Thyroid gland (tissue), 4 donors: Measurements from ENCODE around the gene DMGDH. TPM values are rescaled to one million over a fixed set of nuclear protein-coding genes. Genes with fewer than 3 reads are reported as not detected.

Experiments used
- DNase-seq, 2 donors: peaks; one replicate each; pipeline ENCODE4 v3.0.0-alpha.2; 2019
- H3K27ac ChIP-seq, 3 donors: fragments of 200-600 bp; sonication (generic); 1 replicate in 2 of 3; 2 replicates in 1 of 3; pipeline ENCODE4 v1.5.1; 2016 to 2019; ENCODE audit warnings: mild to moderate bottlenecking in 1 of 3, moderate library complexity in 1 of 3
- H3K27me3 ChIP-seq: fragments of 200-600 bp; sonication (generic); one replicate; pipeline ENCODE4 v1.5.1; 2019
- H3K36me3 ChIP-seq, 2 donors: fragments of 200-600 bp; sonication (generic); one replicate each; pipeline ENCODE4 v1.5.1; 2016 to 2019
- H3K4me1 ChIP-seq, 2 donors: fragments of 200-600 bp; sonication (generic); one replicate each; pipeline ENCODE4 v1.5.1; 2017 to 2019
- H3K4me3 ChIP-seq, 3 donors: fragments of 200-600 bp; sonication (generic); replicated peaks in 1 of 3; 1 replicate in 2 of 3; 2 replicates in 1 of 3; pipeline ENCODE4 v1.5.1; 2016; ENCODE audit warnings: mild to moderate bottlenecking in 1 of 3
- H3K9me3 ChIP-seq: fragments of 200-600 bp; sonication (generic); one replicate; pipeline ENCODE4 v1.5.1; 2017
- CTCF ChIP-seq, 6 experiments: fragments of 200-600 bp in 3 of 6; fragments of 450-650 bp in 3 of 6; sonication (generic) in 3 of 6; IDR thresholded peaks; one replicate each; pipeline ENCODE4 v1.5.1; 2016 to 2019; ENCODE audit warnings: antibody characterized with exemption in 6 of 6, mild to moderate bottlenecking in 2 of 6, inconsistent platforms in 1 of 6, moderate library complexity in 1 of 6
- POLR2A ChIP-seq, 2 donors: fragments of 450-650 bp; IDR thresholded peaks; one replicate each; pipeline ENCODE4 v1.6.1; 2017; ENCODE audit warnings: antibody characterized with exemption in 2 of 2, mild to moderate bottlenecking in 2 of 2, moderate library complexity in 1 of 2
- WGBS, 2 donors: methylation state at CpG; one replicate each; pipeline ENCODE4 v1.1.5; 2017; 5-methylcytosine and 5-hydroxymethylcytosine counted together
- intact Hi-C: fragments of 100-400 bp; cut with DNase I; formaldehyde crosslinking; loops from one replicate; pipeline ENCODE4 v1.15.1; 2023
- total RNA-seq, 4 donors: library from RNA; depleted of rRNA; stranded (reverse); fragments of >200 nt; gene quantifications; one replicate each; pipeline ENCODE4 v1.2.3, GENCODE V29; 2016

Gene DMGDH
- total RNA-seq, 4 donors from 2014 or later = 7.0 to 15.9 (median 10.4) TPM

- Histone ChIP-seq H3K27me3 (no peaks in the 10 kb centered on the region), H3K9me3 (no peaks in the 10 kb centered on the region), H3K27ac (no peak overlapping the region), H3K4me1 (peaks cover 0 to under 1% of the 10 kb centered on the region in 2 donors), H3K4me3 (no peak overlapping the region), H3K36me3 (no peaks in the 10 kb centered on the region)
- intact Hi-C loops = no loop called here
- WGBS, 2 donors = 80 to 84% methylated on average over 6 of the region's 6 CpGs
- no peak for TF ChIP-seq CTCF (IDR thresholded peaks at IDR 0.05)
- TF ChIP-seq POLR2A (IDR thresholded peaks at IDR 0.05) = no peak
- DNase-seq = no peak
These were observed 5.2 kb upstream of the DMGDH start for GRCh38 chr5:79074641-79075040.

DNA sequence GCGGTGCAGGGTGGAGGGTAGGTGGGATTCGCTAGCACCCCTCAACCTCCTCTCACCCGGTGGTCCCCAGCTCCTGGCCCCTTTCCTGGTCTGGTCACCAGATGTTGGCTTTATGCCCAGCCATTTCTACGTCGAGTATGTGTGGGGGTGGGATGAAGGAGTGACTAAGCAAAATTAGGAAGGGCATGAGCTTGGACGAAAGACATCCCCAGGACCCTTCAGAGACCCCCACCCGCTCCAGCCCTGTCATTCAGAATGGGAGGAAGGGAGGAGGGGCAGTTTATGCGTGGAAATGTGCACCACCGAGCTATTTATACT lies 835 bp upstream of the DMGDH start:
- 24 to 30% methylated on average over 8 to 9 of the region's 9 CpGs for WGBS, 2 donors
- peak overlapping the region in 1 of 3 donors; percentile 58 for H3K27ac ChIP-seq
- peak; percentile 46 to 47 for DNase-seq
- no peaks in the 10 kb centered on the region for H3K27me3 ChIP-seq
- no peak for TF ChIP-seq POLR2A (IDR thresholded peaks at IDR 0.05)
- TF ChIP-seq CTCF (IDR thresholded peaks at IDR 0.05) = no peak
- no peaks in the 10 kb centered on the region for H3K9me3 ChIP-seq
- peaks cover 0 to 5% of the 10 kb centered on the region in 2 donors for H3K4me1 ChIP-seq
- H3K36me3 ChIP-seq = no peaks in the 10 kb centered on the region
- H3K4me3 ChIP-seq = peak overlapping the region in 1 of 3 donors; percentile 20
- intact Hi-C loops = no loop called here

- WGBS, 2 donors = 86 to 100% methylated on average over 3 of the region's 3 CpGs
- intact Hi-C loops = no loop called here
- Histone ChIP-seq H3K27me3 (no peaks in the 10 kb centered on the region), H3K4me1 (no peaks in the 10 kb centered on the region), H3K9me3 (no peaks in the 10 kb centered on the region), H3K4me3 (no peak overlapping the region), H3K36me3 (no peaks in the 10 kb centered on the region), H3K27ac (no peak overlapping the region)
- TF ChIP-seq CTCF (IDR thresholded peaks at IDR 0.05) (no peak), POLR2A (IDR thresholded peaks at IDR 0.05) (no peak)
- no peak for DNase-seq
These were observed 7.0 kb downstream of the DMGDH start for GRCh38 chr5:79062436-79062835.

DNA sequence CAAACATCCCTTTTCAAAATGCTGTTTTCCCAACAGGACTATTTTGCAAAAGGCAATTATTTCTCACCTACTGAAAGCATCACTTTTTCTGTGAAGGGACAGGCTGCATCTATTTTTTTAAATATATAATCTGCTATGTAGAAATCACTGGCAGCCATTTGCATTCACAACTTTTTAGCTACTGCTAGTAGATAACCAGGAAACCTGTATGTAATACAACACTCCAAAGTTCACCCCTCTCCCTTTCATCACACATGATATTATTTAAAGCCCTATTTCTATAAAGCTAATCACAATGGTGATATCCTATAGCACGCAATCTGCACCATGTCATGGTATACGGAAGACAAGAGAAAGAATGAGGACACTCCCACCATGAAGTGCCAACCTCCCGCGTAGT lies 9.8 kb downstream of the DMGDH start:
- WGBS, 2 donors = 96% methylated on average over 4 of the region's 4 CpGs
- no peak for DNase-seq
- Histone ChIP-seq H3K9me3 (no peaks in the 10 kb centered on the region), H3K36me3 (no peaks in the 10 kb centered on the region), H3K27me3 (no peaks in the 10 kb centered on the region), H3K4me3 (no peak overlapping the region), H3K27ac (no peak overlapping the region), H3K4me1 (no peaks in the 10 kb centered on the region)
- TF ChIP-seq CTCF (IDR thresholded peaks at IDR 0.05) = no peak
- TF ChIP-seq POLR2A (IDR thresholded peaks at IDR 0.05) = no peak
- intact Hi-C loops = no loop called here

DNA sequence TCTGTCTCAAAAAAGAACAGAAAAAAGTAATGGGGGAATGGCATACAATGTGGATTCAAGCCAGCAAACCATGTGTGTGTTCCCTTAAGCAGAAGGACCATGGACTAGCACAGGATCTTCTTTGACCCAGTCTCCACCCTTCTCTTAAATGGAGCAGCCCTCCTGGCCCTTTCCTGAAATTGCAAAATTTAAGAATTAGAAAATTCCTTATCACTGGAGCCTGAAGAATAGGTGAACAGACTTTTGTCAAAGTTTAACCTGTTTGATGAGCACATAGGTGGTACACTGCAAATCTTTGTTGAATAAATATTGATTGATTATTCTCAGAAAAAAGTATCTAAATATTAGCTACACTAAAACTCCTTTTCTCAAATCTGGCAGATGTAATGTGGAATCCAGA lies 12.6 kb downstream of the DMGDH start:
- DNase-seq = no peak
- intact Hi-C loops = no loop called here
- H3K9me3 ChIP-seq = no peaks in the 10 kb centered on the region
- TF ChIP-seq CTCF (IDR thresholded peaks at IDR 0.05) (no peak), POLR2A (IDR thresholded peaks at IDR 0.05) (no peak)
- H3K4me3 ChIP-seq = no peak overlapping the region
- no peaks in the 10 kb centered on the region for H3K27me3 ChIP-seq
- no peaks in the 10 kb centered on the region for H3K4me1 ChIP-seq
- H3K36me3 ChIP-seq = no peaks in the 10 kb centered on the region
- H3K27ac ChIP-seq = no peak overlapping the region
